Measurements from ENCODE around the gene DDIT4. TPM values are rescaled to one million over a fixed set of nuclear protein-coding genes. Genes with fewer than 3 reads are reported as not detected.
"Not testable (repeated sequence)": the region's sequence is repeated elsewhere in the genome, so short reads cannot be mapped to it uniquely, and the experiment has no call there.

The DDIT4 gene
- polyA plus RNA-seq, 1 donor = 47.2 TPM

DNA sequence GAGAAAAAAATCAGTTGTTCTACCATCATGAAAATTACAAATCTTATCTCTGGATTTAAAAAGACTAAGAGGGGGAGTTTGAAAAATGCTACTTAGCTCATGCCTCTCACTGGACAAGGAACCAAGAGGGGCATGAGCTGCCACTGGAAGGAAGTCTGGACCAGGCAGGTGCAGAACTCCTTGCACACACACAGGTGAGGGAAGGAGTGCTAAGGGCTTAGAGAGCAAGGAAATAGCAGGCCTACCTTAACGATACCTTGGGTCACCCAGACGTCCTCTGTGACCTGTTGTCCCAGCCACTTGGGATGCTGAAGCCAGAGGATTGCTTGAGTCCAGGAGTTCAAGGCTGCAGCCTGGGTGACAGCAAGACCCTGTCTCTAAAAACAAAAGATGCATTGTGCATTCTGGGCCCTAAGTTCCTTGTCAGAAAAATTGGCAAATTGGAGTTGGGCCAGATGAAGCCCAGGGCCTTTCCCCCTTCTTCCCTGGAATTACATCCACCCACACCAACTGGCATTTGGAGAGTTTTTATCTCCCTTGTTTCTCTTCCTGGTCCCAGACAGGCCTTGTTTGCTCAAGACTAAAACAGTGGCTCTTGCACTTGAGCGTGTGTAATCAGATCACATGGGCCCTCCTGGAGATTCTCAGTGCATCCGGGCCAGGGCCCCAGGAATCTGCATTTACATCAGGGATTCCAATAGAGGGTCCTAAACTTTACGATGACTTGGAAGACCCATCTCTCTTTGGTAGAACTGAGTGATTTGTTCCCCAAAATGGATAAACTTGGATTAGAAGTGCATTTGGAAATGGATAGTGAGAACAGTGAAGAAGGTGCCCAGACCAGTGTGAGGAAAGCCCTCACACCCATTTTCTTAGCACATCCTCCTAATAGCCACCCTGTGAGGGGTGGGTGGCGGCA is 3.0 kb downstream of the DDIT4 start:
- H3K4me1 ChIP-seq (ENCODE audit: control insufficient read depth, insufficient read depth, low read length) = peaks cover 48% of the 10 kb centered on the region
- no peak overlapping the region for H3K4me3 ChIP-seq (ENCODE audit: low read length)
- peak in 1 of 2 donors; percentile 75 for DNase-seq
- H3K27ac ChIP-seq (ENCODE audit: low read length) = peak overlapping the region; percentile 89
- H3K36me3 ChIP-seq (ENCODE audit: control insufficient read depth, insufficient read depth, low read length) = peaks cover 7% of the 10 kb centered on the region
- no CpG with 5 or more reads among the region's 6 CpGs for WGBS (ENCODE audit: insufficient coverage, low lambda C conversion rate)
- no peaks in the 10 kb centered on the region for H3K27me3 ChIP-seq (ENCODE audit: control insufficient read depth, insufficient read depth, low read length)
- peaks cover 2% of the 10 kb centered on the region for H3K9me3 ChIP-seq (ENCODE audit: control insufficient read depth, low read depth, low read length)

DNA sequence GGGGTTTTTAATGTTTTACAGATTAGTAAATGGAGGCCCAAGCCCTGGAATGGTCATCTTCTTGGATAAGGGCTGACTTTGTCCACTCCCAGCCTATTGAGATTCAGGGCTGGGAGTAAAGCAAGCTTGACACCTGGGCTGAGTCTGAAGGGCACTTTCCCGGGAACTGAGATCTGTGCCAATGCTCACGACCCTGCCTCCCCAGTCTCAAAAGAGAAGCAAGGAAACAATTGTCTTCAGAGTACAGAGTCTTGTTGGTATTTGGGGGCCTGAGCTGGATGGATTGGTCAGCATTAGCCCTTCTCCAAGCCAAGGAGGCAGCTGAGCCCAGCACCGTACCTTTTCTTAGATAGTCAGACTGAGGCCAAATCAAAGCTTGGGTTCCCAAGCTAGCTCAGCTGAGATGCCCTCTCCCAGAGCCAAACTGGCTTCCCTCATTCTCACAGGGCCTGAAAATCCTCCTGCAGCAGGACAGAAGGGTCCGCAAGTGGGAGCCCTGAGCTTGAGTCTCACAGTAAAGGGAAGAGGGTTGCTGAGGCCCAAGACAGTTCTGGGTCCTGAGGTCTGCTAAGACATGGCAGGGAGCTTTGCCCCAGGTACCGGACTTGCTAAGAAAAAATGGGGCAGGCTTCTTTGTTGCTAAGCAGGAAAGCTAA is 3.7 kb downstream of the DDIT4 start:
- no peak overlapping the region for H3K4me3 ChIP-seq (ENCODE audit: low read length)
- H3K27me3 ChIP-seq (ENCODE audit: control insufficient read depth, insufficient read depth, low read length) = no peaks in the 10 kb centered on the region
- WGBS (ENCODE audit: insufficient coverage, low lambda C conversion rate) = 100% methylated on average over 2 of the region's 5 CpGs
- H3K27ac ChIP-seq (ENCODE audit: low read length) = peak overlapping the region; percentile 89
- peaks cover 2% of the 10 kb centered on the region for H3K9me3 ChIP-seq (ENCODE audit: control insufficient read depth, low read depth, low read length)
- H3K36me3 ChIP-seq (ENCODE audit: control insufficient read depth, insufficient read depth, low read length) = peaks cover 7% of the 10 kb centered on the region
- DNase-seq = no peak
- peaks cover 43% of the 10 kb centered on the region for H3K4me1 ChIP-seq (ENCODE audit: control insufficient read depth, insufficient read depth, low read length)

DNA sequence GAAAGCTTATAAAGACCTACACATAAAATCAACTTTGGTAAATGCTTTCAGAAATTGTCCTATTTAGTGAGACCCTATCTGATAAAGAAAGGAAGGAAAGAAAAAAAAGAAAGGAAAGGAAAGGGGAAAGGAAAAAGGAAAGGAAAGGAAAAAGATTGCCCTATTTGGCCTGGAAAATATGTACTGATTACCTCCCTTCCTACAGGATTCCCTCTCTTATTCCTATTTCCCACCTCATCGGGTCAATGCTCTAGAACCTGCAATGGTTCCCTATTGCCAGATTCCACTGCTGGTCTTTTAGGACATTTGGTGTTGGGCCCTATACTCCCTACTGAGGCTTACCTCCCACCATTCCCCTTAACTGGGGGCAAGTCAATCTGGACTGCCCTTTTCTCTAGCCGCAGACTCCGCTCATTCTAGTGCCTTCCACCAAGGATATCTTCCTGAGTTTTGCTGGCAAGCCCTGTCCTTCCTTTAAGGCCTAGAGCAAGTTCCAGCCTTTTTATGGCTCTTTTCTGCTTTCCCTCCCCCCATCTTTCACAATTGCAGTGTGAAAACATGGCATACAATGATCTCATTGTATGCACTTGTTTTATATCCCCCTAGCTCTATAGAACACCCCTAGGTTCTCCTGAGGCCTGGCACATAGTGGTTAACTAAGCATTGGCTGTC is 4.4 kb downstream of the DDIT4 start:
- H3K4me1 ChIP-seq (ENCODE audit: control insufficient read depth, insufficient read depth, low read length) = peaks cover 40% of the 10 kb centered on the region
- H3K9me3 ChIP-seq (ENCODE audit: control insufficient read depth, low read depth, low read length) = peaks cover 2% of the 10 kb centered on the region
- no peaks in the 10 kb centered on the region for H3K27me3 ChIP-seq (ENCODE audit: control insufficient read depth, insufficient read depth, low read length)
- no peak overlapping the region for H3K4me3 ChIP-seq (ENCODE audit: low read length)
- H3K36me3 ChIP-seq (ENCODE audit: control insufficient read depth, insufficient read depth, low read length) = peaks cover 7% of the 10 kb centered on the region
- DNase-seq = peak; percentile 78 to 90
- 0% methylated on average over 1 of the region's 3 CpGs for WGBS (ENCODE audit: insufficient coverage, low lambda C conversion rate)
- peak overlapping the region; percentile 89 for H3K27ac ChIP-seq (ENCODE audit: low read length)

DNA sequence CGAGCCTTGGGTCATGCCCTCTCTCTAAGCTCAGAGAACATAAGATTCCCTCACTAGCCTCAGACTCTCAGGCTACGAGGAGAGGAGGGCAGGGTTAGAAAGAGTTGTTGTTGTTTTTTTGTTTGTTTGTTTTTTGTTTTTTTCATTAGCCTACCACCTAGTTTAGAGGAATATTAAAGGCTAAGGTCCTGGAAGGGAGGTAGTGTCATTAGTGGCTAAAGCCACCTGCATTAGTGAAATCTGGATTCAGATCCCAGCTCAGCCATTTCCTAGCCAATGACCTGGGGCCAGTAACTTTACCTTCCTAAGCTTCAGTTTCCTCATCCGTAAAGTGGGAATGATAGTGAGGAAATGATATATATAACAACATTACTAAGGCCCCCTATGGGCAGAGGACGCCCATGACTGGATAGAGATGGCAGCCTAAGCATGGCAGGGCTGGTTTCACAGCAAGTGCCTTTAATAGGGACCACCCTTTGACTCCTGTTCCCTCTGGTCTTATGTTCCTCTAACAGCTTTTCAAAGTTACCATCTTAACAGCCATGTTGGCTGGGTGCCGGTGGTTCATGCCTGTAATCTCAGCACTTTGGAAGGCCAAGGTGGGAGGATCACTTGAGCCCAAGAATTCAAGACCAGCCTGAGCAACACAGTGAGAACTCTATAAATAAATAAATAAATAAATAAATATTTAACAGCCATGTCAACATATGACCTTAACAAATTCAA is 5.1 kb downstream of the DDIT4 start:
- peaks cover 40% of the 10 kb centered on the region for H3K4me1 ChIP-seq (ENCODE audit: control insufficient read depth, insufficient read depth, low read length)
- WGBS (ENCODE audit: insufficient coverage, low lambda C conversion rate) = no CpG with 5 or more reads among the region's 5 CpGs
- no peak for DNase-seq
- peaks cover 2% of the 10 kb centered on the region for H3K9me3 ChIP-seq (ENCODE audit: control insufficient read depth, low read depth, low read length)
- no peak overlapping the region for H3K4me3 ChIP-seq (ENCODE audit: low read length)
- no peaks in the 10 kb centered on the region for H3K27me3 ChIP-seq (ENCODE audit: control insufficient read depth, insufficient read depth, low read length)
- H3K36me3 ChIP-seq (ENCODE audit: control insufficient read depth, insufficient read depth, low read length) = peaks cover 7% of the 10 kb centered on the region
- H3K27ac ChIP-seq (ENCODE audit: low read length) = peak overlapping the region; percentile 89

DNA sequence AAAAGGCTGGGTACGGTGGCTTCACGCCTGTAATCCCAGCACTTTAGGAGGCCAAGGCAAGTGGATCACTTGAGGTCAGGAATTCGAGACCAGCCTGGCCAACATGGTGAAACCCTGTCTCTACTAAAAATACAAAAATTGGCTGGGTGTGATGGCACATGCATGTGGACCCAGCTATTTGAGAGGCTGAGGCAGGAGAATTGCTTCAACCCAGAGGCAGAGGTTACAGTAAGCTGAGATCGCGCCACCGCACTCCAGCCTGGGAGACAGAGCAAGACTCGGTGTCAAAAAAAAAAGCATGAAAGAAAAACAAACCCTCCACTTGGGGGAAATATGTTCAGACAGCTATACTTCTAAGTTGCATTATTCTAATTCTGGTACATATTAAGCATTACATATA is 5.9 kb downstream of the DDIT4 start:
- H3K27me3 ChIP-seq (ENCODE audit: control insufficient read depth, insufficient read depth, low read length); H3K4me3 ChIP-seq (ENCODE audit: low read length); H3K36me3 ChIP-seq (ENCODE audit: control insufficient read depth, insufficient read depth, low read length); DNase-seq; H3K27ac ChIP-seq (ENCODE audit: low read length); H3K9me3 ChIP-seq (ENCODE audit: control insufficient read depth, low read depth, low read length): not testable (repeated sequence)
- WGBS (ENCODE audit: insufficient coverage, low lambda C conversion rate) = no CpG with 5 or more reads among the region's 7 CpGs
- H3K4me1 ChIP-seq (ENCODE audit: control insufficient read depth, insufficient read depth, low read length) = peaks cover 40% of the 10 kb centered on the region

DNA sequence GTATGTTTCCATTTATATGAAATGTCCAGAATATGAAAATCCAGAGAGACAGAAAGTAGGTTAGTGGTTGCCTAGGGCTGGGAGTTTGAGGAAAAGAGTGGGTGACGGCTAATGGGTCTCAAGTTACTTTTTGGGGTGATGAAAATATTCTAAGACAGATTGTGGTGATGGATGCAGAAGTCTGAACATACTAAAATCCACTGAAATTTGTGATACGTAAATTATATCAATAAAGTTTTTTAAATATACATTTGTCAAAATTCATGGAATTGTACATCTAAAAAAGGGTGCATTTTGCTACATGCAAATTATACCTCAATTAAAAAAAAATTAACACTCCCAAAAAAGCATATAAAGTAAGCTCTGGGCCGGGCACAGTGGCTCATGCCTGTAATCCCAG is 9.4 kb downstream of the DDIT4 start:
- no CpG with 5 or more reads among the region's 3 CpGs for WGBS (ENCODE audit: insufficient coverage, low lambda C conversion rate)
- Histone ChIP-seq H3K4me1 (ENCODE audit: control insufficient read depth, insufficient read depth, low read length) (peaks cover 6% of the 10 kb centered on the region), H3K27me3 (ENCODE audit: control insufficient read depth, insufficient read depth, low read length) (no peaks in the 10 kb centered on the region), H3K27ac (ENCODE audit: low read length) (no peak overlapping the region), H3K4me3 (ENCODE audit: low read length) (no peak overlapping the region), H3K9me3 (ENCODE audit: control insufficient read depth, low read depth, low read length) (no peaks in the 10 kb centered on the region), H3K36me3 (ENCODE audit: control insufficient read depth, insufficient read depth, low read length) (no peaks in the 10 kb centered on the region)
- DNase-seq = no peak

DNA sequence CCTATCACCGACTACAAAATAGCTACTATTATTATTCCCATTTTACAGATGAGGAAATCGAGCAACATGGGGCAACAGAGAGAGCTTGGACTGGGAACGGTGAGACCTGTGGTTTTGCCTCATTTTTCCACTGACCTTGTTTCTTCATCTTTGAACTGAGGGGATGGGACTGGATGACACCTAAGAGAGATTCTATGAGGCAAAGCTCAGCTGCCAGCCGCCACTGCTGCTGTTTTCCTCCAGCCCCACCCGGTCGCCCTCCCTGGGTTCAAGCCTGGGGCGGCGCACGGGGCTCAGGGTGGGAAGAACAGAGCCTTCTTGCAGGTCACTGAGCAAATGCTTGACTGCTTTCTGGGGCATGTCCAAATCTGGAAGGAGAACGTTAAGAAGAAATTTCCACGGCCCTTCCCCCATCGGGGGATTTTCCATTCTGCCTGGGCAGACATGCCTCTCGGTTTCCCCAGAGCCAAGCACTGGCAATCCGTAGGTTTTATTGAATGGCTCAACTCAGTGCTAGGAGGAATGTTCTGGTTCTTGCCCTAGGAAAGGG is 12.3 kb downstream of the DDIT4 start:
- no peak overlapping the region for H3K4me3 ChIP-seq (ENCODE audit: low read length)
- H3K36me3 ChIP-seq (ENCODE audit: control insufficient read depth, insufficient read depth, low read length) = no peaks in the 10 kb centered on the region
- H3K27ac ChIP-seq (ENCODE audit: low read length) = no peak overlapping the region
- no peak for DNase-seq
- 30% methylated on average over 3 of the region's 14 CpGs for WGBS (ENCODE audit: insufficient coverage, low lambda C conversion rate)
- H3K27me3 ChIP-seq (ENCODE audit: control insufficient read depth, insufficient read depth, low read length) = no peaks in the 10 kb centered on the region
- no peaks in the 10 kb centered on the region for H3K9me3 ChIP-seq (ENCODE audit: control insufficient read depth, low read depth, low read length)
- no peaks in the 10 kb centered on the region for H3K4me1 ChIP-seq (ENCODE audit: control insufficient read depth, insufficient read depth, low read length)

DNA sequence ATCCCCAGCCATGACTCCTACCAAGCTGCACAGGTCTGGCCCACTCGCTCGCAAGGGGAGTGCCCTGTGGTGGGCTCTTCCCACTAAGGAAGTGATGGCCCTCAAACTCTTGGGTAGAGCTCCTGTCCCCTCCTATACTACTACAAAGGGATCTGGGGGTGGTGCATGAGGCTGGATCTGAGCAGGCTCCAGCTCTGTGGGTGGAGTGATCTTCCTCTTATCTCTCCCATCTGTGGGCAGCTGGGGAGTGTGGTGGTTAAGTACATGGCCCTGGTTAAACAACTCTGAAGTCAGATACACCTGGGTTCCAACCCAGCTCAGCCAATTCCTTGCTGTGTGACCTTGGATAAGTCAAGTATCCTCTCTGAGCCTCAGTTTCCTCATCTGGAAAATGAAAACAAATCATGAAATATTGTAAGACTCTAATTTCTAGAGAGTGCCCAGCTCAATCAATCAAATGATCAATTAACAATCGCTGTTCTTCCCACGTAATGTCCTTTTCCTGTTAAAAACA is 17.4 kb downstream of the DDIT4 start:
- H3K9me3 ChIP-seq (ENCODE audit: control insufficient read depth, low read depth, low read length) = no peaks in the 10 kb centered on the region
- WGBS (ENCODE audit: insufficient coverage, low lambda C conversion rate) = 100% methylated on average over 1 of the region's 4 CpGs
- no peaks in the 10 kb centered on the region for H3K27me3 ChIP-seq (ENCODE audit: control insufficient read depth, insufficient read depth, low read length)
- H3K4me3 ChIP-seq (ENCODE audit: low read length) = no peak overlapping the region
- no peaks in the 10 kb centered on the region for H3K36me3 ChIP-seq (ENCODE audit: control insufficient read depth, insufficient read depth, low read length)
- H3K27ac ChIP-seq (ENCODE audit: low read length) = no peak overlapping the region
- peaks cover 5% of the 10 kb centered on the region for H3K4me1 ChIP-seq (ENCODE audit: control insufficient read depth, insufficient read depth, low read length)
- no peak for DNase-seq

DNA sequence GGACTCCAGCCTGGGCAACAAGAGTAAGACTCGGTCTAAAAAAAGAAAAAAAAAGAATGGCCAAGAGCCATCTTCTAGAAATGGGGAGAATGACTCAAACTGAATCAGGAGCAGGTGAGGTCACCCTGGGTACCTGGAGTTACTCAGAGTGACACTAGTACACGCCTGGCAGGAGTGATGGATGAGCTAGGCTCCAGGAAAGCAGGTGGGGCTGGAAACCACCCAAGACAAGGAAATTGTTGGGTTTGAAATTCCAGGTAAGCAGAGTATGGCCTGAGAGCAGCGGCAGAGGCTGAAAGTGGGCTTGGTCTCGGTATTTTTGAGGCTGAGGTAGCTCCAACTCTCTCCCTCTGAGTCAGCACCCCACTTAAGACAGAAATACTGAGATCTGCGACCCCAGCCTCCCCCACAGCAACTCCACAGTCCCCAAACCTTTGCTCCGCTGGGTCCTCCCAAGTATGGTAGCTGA is 18.5 kb downstream of the DDIT4 start:
- Histone ChIP-seq H3K27ac (ENCODE audit: low read length) (no peak overlapping the region), H3K36me3 (ENCODE audit: control insufficient read depth, insufficient read depth, low read length) (no peaks in the 10 kb centered on the region), H3K9me3 (ENCODE audit: control insufficient read depth, low read depth, low read length) (no peaks in the 10 kb centered on the region), H3K4me1 (ENCODE audit: control insufficient read depth, insufficient read depth, low read length) (peaks cover 10% of the 10 kb centered on the region), H3K27me3 (ENCODE audit: control insufficient read depth, insufficient read depth, low read length) (no peaks in the 10 kb centered on the region), H3K4me3 (ENCODE audit: low read length) (no peak overlapping the region)
- no CpG with 5 or more reads among the region's 6 CpGs for WGBS (ENCODE audit: insufficient coverage, low lambda C conversion rate)
- DNase-seq = no peak

Measured in large intestine (tissue), 3 donors.